Hematopoietic multipotent progenitor cell treated with erythropoietin and hydrocortisone succinate and interleukin-3 and kit ligand, for 17 days (in vitro differentiated cells): Measurements from ENCODE around the gene BCAR1.
"Not testable (repeated sequence)": the region's sequence is repeated elsewhere in the genome, so short reads cannot be mapped to it uniquely, and the experiment has no call there.

Experiments
- DNase-seq: peaks from one replicate; pipeline ENCODE4 v3.0.0-alpha.2; 2015; ENCODE audit warnings: low spot score

BCAR1 gene

GRCh38 chr16:75224306-75225082 lies 26.9 kb downstream of the BCAR1 start:
- no peak for DNase-seq

GRCh38 chr16:75223129-75223528 lies 28.3 kb downstream of the BCAR1 start:
- DNase-seq = not testable (repeated sequence)

DNA sequence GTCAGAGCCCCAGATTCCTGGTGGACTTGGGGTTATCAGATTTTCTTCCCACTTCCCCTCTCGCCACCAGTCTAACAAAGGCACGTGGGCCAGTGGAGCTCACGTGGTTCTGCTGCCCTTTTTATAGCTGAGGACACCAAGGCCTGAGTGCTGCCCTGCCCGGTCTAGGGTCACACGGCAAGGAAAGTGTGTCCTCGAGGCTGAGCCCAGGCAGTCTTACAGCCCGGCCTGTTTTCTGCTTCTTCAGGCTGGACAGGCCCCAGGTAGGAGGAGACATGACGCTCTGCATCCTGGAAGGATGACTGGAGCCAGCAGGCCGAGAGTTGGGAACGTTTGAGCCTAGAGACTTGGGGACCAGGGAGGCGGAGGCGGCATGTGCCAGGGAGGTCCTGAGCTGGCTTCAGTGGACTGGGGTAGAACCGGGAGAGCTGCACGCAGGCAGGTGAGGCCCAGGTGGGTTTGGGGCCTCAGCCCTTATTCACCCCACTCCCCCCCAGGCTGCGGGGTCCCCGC lies 29.1 kb downstream of the BCAR1 start:
- DNase-seq = no peak

- DNase-seq = no peak
These were observed 31.6 kb downstream of the BCAR1 start for GRCh38 chr16:75219838-75220237.

GRCh38 chr16:75219088-75219487 lies 32.3 kb downstream of the BCAR1 start:
- DNase-seq = no peak

DNA sequence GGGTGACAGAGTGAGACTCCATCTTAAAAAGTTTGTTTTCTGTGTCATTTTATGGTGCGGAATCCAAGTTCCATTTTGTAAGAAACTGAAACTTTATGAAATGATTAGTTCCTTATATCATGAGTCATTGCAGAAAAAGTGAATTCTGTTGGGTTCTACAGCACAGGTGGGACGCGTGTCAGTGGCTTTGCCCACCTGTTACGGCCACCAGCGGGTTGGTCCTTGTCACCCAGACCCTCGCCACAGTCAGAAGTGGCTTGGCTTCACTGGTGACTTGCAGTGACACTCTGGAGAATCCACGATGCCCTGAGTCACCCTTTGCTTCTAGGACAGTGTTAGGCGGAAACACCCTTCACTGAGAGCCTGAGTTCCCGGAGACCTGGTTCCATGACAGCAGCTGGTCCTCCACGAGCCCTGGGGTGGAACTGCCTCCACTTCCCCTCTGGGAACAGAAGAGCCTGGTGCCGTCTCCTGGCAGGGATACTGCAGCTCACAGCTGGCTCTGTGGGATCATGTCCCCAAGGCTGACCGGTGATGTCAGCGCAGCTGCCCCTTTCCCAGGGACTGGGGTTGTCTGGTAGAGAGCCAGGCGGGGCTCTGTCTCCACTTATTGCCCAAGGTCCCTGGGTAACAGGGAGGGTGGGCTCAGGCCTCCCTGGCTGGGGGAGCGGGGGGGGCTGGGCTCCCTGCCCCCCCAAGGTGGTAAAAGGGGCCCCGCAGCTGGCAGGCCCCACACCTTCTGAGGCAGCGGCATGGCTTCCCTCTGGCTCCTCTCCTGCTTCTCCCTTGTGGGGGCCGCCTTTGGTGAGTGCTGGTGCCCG lies 33.0 kb downstream of the BCAR1 start, which contains the start of gene CTRB1:
Gene CTRB1 (plus strand): TSS at position 733 of the 821 bp plus-strand sequence. CDS start 20 bp downstream, at position 753.
- DNase-seq = no peak

DNA sequence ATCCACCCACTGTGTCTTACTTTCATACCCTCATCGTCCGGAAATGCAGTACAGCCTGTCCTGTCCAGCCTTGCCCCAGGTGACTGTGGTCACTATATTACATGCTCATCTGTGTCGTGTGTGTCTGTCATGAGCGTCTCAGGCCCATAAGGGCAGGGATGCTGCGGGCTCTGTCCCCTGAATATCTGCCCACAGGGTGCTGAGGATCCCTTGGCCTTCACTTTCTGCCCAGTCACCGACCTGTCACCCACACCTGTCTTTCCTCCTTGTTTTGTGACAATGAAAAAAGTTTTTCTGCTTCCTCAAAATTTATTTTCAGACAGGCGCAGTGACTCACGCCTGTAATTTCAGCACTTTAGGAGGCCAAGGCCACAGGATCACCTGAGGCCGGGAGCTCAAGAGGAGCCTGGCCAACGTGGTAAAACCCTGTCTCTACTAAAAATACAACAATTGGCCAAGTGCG lies 34.0 kb downstream of the BCAR1 start:
- DNase-seq = no peak

DNA sequence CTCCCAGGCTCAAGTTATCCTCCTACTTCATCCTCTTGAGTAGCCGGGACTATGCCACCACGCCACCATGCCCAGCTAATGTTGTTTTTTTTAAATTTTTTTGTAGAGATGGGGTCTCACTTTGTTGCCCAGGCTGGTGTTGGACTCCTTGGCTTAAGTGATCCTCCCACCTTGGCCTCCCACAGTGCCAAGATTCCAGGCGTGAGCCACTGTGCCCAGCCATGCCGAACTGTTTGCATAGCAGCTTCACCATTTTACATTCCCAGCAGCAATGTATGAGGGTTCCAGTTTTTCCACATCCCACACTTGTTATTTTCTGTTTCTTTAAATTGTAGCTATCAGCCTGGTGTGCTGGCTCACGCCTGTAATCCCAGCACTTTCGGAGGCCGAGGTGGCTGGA lies 34.8 kb downstream of the BCAR1 start:
- DNase-seq = no peak

- DNase-seq = no peak
These were observed 35.3 kb downstream of the BCAR1 start for GRCh38 chr16:75216127-75216526.

DNA sequence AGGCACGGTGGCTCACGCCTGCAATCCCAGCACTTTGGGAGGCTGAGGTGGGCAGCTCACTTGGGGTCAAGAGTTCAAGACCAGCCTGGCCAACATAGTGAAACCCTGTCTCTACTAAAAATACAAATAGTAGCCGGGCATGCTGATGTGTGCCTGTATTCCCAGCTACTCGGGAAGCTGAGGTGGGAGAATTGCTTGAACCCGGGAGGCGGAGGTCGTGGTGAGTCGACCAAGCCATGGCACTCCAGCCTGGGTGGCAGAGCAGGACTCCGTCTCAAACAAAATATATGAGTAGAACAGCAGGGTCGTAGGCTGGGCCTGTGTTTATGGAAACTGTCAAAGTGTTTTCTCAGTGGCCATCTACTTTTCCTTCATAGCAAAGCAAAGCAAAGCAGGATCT lies 40.1 kb downstream of the BCAR1 start:
- DNase-seq = not testable (repeated sequence)

GRCh38 chr16:75209944-75210343 lies 41.5 kb downstream of the BCAR1 start:
- no peak for DNase-seq

DNA sequence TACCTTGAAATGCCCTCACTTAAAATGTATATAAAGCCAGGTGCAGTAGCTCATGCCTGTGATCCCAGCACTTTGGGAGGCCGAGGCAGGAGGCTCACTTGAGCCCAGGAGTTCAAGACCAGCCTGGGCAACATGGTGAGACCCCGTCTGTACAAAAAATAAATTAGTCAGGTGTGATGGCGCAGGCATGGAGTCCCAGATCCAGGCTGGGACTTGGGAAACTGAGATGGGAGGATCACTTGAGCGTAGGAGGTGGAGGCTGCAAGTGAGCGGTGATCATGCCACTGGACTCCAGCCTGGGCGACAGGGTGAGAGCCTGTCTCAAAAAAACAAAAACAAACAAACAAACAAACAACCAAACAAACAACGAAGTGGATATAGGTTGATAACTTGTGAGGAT lies 41.9 kb downstream of the BCAR1 start:
- not testable (repeated sequence) for DNase-seq

DNA sequence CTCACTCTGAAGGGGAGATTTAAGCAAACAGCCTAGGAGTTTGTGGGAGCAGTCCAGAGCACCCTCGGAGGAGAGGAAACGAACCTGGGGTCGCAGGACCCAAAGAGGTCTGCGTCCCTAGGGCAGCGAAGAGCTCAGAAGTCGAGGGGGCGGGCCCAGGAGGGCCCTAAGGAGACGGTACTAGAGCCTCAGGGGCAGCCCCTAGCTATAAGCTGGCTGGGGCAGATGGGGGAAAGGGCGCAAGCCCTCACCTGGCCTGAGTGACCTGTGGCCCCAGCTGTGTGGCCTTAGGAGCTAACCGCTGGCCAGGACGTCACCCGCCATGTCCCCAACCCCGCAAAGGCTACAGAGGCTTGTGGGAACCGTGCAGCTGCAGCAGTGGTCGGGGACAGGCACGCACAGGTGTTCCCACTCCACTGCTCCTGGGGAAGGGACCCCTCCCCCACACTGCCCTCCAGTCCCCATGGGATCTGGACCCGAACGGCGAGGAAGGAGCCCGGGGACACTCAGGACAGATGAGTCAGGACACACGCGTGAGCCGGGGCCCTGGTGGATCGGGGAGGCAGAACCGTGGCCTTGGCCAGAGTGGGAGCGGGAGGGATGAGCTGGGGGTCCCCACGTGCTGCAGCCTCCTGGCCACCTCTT lies 42.4 kb downstream of the BCAR1 start:
- DNase-seq = no peak

- DNase-seq = no peak
These were observed 43.1 kb downstream of the BCAR1 start for GRCh38 chr16:75208242-75208825.

- DNase-seq = no peak
These were observed 43.6 kb downstream of the BCAR1 start for GRCh38 chr16:75207831-75208230.

GRCh38 chr16:75206749-75207451 lies 44.5 kb downstream of the BCAR1 start, which contains the start of gene CTRB2:
Gene CTRB2, minus strand, starts transcription at chr16:75207161. Its CDS starts 20 bp downstream, at chr16:75207141.
- no peak for DNase-seq

DNA sequence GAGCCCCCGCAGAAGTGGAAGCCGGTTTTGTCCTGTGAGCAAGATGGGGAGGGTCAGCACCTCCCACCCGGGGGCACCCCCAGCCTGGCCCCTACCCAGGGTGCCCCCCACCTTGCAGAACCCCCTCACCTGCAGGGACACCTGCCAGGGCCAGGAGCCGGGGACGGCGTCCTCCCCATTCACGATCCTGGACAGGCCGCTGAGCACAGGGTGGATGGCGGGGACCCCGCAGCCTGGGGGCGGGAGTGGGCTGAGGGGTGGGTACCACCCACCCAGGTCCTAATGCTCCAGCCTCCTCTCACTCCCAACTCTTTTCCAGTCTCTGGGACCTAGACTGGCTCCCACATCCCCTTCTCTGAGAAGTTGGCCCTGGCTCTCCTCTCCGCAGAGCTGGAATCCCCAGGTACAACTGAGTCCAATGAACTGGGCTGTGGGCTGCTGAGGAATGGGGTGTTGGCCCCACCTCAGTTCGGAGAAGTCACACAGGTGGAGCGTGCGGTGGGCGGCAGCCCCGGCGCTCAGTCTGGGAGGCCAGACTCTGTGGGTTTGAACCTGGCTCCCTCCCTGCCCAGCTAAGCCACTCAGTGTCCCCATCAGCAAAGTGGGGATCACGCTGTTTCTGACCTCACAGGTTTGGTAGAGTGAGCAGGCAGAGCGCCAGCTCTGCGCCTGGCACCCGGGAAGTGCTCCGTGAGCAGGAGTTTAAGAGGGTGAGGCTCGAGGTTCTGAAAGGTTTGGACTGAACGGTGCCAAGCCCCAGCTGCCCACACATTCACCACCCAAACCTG lies 45.3 kb downstream of the BCAR1 start:
- not testable (repeated sequence) for DNase-seq

DNA sequence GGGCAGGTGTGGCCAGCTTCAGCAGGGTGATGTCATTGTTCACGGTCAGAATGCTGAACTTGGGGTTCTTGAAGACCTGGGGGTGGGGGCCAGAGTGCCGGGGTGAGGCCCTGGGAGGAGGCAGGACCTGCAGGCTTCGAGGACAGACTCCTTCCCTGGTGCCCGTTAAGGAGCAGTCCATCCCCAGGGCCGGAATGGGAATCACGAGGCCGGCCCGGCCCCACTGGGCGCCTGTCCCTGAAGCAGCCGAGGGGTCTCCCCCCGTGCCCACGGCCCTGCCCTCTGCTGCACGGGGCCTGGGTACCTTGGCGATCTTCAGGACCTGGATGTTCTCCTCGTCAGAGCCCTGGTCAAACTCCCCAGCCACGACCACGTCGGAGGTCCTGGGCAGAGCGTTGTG lies 46.0 kb downstream of the BCAR1 start:
- DNase-seq = not testable (repeated sequence)

- DNase-seq = not testable (repeated sequence)
These were observed 46.5 kb downstream of the BCAR1 start for GRCh38 chr16:75204905-75205304.

GRCh38 chr16:75204410-75204758 lies 47.0 kb downstream of the BCAR1 start:
- no peak for DNase-seq
